Globus pallidus (tissue), 1 donor: ENCODE measurements around the gene CALML3.

Source experiments
- DNase-seq: peaks from one replicate; pipeline ENCODE4 v3.0.0-alpha.2; 2015; ENCODE audit warnings: low spot score

The CALML3 gene

DNA sequence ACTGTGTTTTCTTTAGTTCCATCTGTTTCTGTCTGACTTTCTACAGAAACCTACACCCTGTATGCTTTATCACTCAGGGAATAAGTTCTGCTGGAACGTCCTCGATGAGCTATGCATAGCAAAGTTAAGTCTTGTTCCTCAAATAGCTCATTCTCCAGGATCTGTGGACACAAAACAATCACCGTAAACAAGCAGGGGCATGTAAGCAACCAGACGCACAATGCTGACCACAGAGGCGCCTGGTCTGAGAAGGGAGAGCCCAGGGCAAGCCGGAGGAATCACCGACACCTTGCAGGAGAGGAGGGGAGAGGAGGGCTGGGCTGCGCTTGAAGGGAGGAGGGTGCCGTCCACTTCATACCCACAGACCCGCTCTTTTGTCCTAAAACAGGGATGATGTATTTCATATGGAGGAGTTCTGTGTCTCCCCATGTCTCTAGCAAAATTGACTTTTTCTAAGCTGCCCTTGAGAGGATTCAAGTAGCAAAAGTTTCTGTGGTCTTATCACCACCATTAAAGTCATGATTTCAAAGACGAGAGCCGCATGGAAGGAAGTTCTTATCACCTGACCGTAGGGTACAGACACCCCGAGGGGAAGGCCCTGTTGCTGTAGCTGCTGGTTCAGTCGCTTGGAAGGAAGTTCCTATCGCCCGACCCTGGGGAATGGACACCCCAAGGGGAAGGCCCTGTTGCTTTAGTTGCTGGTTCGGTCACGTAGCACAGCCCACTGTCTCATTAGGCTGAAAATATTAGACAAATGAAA, 14.3 kb downstream of the CALML3 start:
- DNase-seq: no peak

DNA sequence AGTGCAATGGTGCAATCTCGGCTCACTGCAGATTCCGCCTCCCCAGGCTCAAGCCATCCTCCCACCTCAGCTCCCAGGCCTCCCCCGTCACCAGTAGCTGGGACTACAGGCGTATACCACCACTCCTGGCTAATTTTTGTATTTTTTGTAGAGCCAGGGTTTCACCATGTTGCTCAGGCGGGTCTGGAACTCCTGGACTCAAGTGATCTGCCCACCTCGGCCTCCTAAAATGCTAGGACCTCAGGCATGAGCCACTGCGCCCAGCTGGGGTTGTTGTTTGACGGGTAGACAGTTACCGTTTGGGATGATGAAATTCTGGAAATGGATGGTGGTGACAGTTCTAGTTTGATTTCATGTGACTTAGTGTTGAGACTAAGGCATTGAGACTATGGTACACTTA, 15.3 kb downstream of the CALML3 start:
- no peak for DNase-seq

DNA sequence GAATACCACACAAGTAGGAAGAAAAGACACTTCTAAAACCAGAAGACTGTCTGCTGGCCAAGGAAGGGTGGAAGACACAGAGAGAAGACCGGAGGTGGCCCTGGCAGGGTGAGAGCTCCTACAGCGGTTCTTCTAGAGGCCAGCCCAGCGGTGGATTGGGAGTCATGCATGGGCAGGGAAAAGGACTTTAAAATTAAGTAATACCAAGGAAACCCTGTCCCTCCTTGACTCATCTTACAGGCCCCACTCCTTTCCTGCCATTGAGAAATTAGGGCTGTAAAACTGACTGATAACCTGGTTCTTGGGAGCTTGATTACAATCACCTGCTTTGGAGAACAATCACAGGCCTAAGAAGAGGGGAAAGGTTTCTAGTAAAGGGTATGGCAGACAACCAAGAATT, 16.1 kb downstream of the CALML3 start:
- DNase-seq: no peak

DNA sequence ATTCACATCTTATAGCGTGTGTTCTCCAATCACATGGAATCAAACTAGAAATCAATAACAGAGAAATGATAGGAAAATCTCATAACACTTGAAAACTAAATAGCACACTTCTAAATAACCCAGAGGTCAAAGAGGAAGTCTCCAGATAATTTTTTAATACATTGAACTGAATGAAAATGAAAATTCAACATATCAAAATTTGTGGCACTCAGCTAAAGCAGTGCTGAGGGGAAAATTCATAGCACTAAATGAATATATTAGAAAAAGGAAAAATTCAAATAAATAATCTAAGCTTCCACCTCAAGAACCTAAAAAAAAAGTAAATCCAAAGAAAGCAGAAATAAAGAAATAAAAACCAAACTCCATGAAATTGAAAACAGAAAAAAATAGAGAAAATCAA, 17.3 kb downstream of the CALML3 start:
- DNase-seq: no peak

DNA sequence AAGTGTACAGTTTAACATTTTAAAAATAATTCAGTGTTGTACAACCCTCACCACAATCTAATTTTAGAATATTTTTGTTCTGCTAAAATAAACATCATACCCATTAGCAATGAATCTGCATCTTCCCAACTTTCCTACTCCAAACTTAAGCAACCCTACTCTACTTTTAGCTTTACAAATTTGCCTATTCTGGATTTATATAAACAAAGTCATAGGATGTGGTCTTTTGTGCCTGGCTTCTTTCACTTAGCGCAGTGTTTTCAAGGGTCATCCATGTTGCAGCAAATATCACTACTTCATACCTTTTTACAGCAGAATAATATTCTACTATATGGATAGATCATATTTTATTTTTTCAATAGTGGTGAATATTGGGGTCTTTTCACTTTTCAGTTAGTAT, 18.9 kb downstream of the CALML3 start:
- no peak for DNase-seq

DNA sequence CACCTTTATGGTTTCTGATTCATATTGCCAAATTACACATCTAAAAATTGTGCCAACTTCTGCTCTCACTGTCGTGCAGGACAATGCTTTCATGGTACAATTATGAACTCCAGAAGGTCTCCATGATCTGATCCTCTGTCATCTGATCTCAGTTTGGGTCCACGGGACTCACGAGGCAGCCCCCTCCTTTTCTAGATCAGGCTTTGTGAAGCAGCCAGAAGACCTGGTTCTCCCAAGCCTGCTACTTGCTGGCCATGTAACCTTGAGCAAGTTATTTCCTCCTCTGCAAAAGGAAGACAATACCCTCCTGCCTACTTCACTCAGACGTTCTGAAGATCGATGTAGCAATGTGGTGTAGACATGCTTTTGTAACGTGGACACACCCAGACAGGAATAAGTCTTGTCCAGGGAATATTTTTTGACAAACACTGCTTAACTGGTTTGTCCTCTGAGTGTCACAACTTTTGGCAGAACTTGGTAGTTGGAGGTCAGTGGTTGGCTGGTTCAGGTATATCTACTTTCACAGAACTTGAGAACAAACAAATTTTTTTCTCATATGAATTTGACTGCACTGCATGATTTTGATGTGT, 19.6 kb downstream of the CALML3 start:
- DNase-seq: no peak

DNA sequence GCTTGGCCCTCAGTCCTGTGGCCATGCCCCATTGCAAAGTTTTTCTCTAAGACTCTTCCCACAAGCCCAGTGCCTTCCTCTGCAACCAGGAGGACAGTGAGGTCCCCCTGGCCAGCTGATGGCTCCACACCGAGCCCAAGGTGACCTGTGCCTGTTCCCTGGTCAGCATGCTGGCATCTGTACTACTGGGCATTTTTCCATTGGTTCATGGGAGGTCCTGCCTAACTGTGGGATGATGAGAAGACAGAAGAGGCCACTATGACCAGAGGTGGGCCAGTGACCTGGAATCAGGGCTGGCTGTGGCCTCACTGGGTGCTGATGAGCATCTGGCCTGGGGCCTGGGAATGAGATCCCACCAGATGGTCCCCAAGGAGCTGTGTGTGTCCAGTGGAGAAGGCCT, 20.2 kb downstream of the CALML3 start:
- DNase-seq: no peak

DNA sequence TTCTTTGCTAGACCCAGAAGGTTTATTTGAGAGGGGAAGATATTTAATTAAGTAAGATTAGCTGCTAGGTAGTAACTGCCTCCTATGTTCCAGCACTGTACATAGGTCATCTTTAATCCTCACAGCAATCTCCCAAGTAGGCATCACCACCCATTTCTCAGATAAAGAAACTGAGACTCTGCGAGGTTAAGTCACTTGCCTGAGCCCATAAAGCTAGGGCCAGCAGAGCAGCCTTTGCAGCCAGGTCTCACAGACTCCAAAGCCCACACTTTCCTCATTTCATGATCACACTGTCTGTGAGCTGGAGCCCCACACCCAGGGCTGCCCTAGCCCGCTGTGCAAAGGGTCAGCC, 20.6 kb downstream of the CALML3 start:
- no peak for DNase-seq

DNA sequence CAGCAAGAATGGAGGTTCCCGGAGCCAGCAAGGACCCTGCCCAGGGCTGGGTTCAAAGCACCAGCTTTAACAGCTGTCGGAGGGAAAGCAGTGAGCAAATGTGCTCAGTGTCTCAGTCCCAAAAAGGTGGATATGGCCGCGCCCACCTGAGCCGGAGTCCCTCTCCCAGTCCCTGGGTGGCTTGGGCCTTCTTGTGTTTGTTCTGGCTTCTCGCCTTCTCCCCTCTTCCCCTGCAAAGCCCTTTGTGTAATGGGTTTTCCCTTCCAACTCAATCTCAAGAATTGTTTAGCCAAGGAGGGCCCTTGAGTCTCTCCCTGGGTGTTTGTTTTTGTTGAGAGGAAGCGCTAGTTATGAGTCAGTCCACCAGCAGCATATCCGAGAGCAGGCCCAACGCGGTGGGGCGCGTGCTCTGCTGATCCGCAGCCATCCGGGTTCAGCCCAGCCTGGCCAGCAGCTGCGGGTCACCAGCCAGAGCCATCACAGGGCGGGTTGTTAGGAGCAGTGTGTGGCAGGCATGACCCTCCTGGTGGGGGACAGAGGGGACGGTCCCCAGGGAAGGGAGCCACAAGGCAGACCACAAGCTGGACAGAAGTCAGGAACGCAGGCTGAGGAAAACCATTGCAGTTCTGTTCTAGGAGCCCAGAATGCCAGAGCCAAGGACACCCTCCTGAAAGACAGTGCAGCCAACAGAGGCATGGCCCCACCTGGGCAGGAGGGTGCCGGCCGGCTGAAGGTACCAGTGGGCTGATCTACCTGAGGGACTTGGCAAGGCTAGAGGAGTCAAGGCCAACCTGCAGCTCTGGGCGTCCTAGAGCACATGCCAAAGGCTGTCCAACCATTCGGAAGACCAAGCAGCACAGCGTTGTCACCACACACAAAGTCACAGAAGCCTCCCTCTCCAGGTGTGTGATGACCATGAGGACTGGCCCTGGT, 21.3 kb downstream of the CALML3 start:
- DNase-seq: no peak

DNA sequence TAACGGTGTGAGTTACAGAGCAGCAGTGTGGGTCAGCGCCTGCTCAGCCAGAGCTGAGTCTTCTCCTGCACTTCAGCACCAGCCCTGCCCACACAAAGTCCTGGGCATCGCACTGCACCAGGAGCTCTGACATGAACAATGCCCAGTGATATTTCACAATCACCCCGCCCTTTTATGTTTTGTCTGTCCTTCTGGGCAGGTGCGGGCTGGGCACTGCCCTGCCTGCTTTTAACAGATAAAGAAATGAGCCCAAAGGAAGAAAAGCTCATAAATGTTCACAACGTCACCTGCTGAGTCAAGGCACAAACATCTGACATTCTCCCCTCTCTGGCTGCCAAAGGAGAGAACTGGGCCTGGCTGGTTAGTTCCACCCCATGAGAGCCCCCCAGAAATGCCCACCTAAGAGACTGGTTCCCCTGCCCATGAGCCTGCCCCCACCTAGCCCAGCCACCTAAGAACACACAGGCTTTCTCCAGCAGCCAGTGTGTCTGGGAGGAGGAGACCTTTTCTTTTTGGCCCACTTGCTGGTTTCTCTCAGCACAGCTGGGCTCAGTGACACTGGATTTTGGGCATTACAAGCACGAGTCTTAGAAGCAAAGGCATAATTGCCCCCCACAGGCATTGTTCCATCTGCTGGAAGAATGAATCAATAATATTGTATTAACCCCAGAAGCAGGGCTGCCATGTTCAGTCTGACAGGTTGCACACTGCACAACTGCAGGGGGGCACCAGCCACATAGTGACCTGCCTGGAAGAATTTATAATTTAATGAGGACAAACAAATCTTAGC, 22.3 kb downstream of the CALML3 start:
- DNase-seq: no peak

DNA sequence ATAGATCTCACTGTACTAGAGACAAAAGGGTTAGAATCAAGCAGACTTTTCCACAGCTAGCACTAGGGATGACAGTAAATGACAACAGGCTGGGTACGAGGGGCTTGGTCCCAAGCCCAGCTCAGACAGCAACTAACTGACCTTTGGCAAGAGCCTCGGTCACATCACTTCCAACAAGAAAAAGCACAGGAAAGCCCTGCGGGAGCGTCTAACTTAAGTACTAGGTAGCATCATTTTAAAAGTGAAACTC, 22.8 kb downstream of the CALML3 start:
- no peak for DNase-seq

DNA sequence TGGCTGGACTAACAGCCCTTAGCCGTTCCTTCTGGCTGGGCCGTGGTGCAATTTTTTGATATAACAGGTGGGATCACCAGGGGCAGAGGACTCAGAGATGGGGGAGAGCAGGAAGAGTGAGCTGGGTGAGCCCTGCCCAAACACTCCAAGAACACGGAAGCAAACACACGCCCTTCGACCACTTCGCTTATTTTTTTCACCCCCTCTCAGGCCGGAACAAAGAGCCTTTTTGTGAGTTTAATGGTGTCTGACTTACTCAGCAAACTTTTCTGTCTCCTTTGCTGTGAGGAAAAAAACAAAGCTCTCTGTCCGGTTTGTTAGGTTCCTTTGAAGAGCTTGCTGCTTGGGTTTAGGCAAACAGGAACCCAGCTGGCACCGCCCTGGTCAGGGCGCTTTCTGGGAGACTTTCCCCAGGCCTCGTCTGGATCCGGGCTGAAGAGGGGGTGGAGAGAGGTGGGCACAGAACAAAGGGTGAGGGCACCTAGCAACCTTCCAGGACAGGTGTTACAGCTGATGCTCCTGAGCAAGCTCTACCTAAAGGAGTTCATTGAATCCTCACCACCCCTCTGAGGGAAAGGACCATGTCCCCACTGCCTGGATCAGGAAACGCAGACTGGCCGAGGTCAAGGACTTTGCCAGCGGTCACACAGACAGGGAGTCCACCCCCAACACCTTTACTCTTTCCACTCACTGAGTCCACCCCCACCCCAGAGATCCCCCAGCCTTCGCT, 23.3 kb downstream of the CALML3 start:
- DNase-seq: no peak

DNA sequence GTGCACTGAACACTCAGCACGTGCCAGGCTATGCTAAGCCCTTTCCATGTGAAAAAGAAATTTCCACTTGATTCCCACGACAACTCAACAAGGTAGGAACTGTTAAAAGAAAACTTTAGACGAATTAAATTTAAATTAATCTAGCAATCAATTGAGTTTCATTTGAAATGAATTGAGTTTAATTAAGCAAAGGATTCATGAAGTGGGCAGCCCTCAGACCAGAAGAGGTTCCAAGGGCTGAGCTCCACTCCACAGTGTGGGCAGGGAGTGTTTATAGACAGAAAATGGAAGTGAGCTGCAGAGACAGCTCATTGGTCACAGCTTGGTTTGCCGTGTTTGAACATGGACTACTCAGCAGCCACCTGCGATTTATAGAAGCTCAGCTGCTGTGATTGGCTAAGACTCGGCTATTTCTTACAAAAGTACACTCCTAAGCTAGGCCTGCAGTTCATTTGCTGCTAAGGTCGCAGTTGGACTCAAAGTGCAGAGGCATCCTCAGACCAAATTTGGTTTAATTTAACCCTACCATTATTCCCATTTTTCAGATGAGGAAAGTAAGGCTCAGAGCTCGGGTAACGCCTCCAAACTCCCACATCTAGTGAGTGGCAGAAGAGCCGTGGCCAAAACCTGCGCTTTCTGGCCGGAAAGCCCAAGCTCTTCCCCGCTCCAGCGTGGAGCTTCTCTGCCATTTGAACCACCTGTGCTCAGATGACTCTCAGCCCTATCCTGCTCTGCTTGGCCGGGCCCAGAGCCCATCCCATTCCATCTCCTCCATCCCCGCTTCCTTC, 24.9 kb downstream of the CALML3 start:
- no peak for DNase-seq

DNA sequence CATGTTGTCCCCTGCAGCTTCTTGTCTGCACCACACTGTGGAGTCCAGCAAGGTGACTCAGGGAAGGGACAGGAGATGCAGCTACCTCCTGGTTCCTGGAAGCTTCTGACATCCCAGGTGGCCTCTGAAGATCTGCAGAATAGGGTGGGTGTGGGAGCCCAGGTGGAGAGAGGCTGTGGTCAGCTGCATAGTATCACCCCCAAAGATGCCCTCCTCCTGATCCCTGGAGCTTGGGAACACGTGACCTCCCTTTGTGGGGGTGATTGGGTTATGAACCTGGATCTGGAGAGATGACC, 25.4 kb downstream of the CALML3 start:
- no peak for DNase-seq

DNA sequence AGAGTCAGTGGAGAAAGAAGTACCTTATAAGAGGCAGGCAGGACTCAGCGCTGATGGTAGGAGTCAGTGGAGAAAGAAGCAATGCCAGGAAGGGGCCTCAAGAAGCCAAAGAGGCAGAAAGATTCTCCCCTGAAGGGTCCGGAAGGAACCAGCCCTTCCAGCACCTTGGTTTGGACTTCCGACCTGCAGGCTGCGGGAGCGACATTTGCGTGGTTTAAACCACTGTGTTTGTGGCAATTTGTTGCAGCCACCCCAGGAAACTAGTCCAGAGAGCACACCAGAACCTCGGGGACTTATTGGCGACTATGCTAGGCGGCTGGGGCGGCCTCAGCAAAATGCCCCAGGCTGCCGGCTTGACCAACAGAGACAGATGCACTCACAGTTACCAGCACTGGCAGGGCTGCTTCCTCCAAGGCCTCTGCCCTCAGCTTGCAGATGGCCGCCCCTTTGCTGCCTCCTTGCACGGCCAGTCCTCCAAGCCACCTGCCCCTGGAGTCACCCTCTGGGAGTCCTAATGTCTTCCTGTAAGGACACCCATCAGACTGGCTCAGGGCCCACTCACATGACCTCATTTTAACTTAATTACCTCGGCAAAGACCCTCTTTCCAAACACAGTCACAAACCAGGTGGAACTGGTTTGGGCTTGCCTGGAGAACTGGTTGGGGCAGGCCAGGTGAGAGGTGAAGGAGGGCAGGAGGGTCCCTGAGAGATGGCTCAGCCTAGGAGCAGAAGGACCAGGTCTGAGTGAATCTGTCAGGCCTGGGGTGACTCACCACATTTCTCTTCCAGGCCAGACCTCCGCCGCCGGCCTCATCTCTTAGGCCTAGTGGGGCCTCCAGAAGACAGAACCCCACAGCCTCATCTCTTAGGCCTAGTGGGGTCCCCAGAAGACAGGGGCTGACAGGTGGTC, 26.1 kb downstream of the CALML3 start:
- DNase-seq: no peak

DNA sequence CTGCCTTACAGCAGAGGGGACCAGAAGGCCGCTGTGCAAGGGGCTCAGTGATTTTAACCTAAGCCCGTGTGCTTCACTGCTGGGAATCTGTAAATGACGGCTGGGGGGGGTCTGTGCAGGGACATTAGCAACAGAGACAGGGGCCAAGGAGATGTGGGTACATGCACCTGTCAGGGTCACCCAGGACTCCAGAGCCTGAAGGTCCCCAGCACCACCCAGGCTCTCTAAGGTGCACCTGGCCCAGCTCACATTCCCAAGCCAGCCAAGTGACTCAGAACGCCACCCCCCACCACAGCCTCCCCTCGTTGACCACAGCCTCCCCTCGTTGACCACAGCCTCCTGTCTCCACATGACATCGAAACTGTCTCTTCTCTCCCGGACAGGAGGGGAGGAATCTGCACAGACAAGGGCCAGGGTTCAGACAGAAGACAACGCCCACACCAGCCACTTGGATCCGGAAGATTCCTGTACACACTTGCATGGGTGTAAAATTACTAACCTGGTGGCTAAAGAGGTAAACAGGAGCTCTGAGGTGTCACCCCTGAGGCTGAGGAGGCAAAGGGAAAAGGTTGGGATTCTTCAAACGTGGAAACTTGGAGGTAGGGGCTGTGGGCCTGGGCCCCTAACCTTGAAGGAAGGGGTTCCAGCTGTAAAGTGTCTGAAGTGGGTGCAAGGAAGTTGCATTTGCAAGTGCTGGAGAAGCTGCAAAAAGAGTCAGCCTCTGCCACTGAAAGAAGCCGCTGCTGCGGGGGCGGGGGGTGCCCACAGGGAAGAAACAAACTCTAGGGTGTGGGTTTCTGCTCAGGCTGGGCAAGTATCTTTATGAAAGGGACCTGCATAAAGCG, 27.0 kb downstream of the CALML3 start:
- DNase-seq: no peak

DNA sequence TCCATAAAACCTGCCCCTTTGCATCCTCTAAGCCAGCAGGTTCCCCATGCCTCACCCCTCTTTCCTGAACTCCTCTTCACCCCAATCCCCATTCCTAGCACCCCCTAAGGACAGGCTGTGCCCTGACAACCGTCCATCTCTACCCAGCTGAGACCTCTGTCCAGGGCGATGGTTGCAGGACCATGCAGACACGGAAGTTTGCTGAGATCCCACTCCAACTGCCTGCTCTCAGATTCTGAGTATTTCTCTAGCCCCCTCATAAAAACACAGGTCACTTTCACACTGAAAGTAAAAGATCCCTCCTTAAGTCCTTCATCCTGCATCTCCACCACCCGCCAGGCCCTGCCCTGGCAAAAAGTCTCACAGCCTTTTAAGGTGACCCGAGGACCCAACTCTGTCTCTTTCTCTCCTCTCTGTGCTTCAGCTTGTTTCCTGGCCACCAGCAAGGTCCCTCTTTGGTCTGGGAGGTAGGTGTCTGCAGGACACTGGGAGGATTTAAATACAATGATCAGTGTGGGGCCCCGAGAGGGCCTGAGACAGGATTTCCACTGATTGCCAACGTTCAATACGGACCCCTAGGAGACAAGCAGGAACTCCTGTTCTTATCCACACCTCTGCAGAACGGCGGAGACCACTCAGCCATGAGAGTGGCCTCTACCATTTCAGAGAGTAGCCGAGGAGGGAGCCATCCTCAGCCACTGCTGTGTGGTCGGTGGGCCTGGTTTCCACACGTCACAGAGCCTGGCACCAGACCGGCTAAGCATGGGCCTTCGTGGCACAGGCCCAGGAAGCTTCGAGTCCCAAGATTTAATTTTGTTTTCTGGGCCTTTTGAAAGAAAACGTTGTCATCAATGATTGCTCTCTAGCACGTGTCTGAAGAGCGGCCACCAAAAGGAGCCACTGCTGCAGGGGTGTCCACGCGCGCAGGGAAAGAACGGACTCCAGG, 27.9 kb downstream of the CALML3 start:
- DNase-seq: no peak
